CD14-positive monocyte (primary cell): Measurements from ENCODE around the gene MACROD2. TPM values are rescaled to one million over a fixed set of nuclear protein-coding genes. Genes with fewer than 3 reads are reported as not detected.

ENCODE experiments used
- DNase-seq, 3 donors: peaks; one replicate each; pipeline ENCODE4 v3.0.0-alpha.2; 2011 to 2022
- H2AFZ ChIP-seq: 2 replicates; pipeline ENCODE4 v1.6.0; 2012; ENCODE audit warnings: mild to moderate bottlenecking, low read depth, low read length, inconsistent platforms; ENCODE audit not compliant: insufficient read depth, poor library complexity, severe bottlenecking
- H3K27ac ChIP-seq, 2 donors: 1 replicate in 1 of 2; 2 replicates in 1 of 2; pipeline ENCODE4 v1.5.1; 2012 to 2013; ENCODE audit warnings: low read length in 2 of 2, control low read depth in 1 of 2, inconsistent platforms in 1 of 2, low read depth in 1 of 2, mild to moderate bottlenecking in 1 of 2
- H3K27me3 ChIP-seq, 2 donors: one replicate each; pipeline versions ENCODE4 v1.6.0 to v1.6.1; 2011 to 2013; ENCODE audit warnings: low read length in 2 of 2; ENCODE audit not compliant: control insufficient read depth in 2 of 2, insufficient read depth in 2 of 2
- H3K36me3 ChIP-seq, 2 donors: replicated peaks in 1 of 2; 1 replicate in 1 of 2; 2 replicates in 1 of 2; pipeline versions ENCODE4 v1.5.1 to v1.6.1; 2012 to 2013; ENCODE audit warnings: low read length in 2 of 2, control low read depth in 1 of 2, inconsistent platforms in 1 of 2, mild to moderate bottlenecking in 1 of 2; ENCODE audit not compliant: insufficient read depth in 2 of 2, control insufficient read depth in 1 of 2
- H3K4me1 ChIP-seq, 2 donors: 1 replicate in 1 of 2; 2 replicates in 1 of 2; pipeline versions ENCODE4 v1.5.1 to v1.6.1; 2012 to 2013; ENCODE audit warnings: low read length in 2 of 2, control low read depth in 1 of 2, inconsistent platforms in 1 of 2, mild to moderate bottlenecking in 1 of 2, moderate library complexity in 1 of 2; ENCODE audit not compliant: insufficient read depth in 2 of 2, control insufficient read depth in 1 of 2
- H3K4me2 ChIP-seq: replicated peaks from 2 replicates; pipeline ENCODE3; 2012; ENCODE audit warnings: low read length, moderate library complexity, mild to moderate bottlenecking; ENCODE audit not compliant: poor library complexity, severe bottlenecking; ENCODE audit errors: extremely low read depth
- H3K4me3 ChIP-seq, 3 experiments: fragments of 200-600 bp in 1 of 3; sonication (generic) in 1 of 3; replicated peaks in 1 of 3; 1 replicate in 2 of 3; 2 replicates in 1 of 3; pipeline ENCODE4 v1.5.1; 2011 to 2013; ENCODE audit warnings: low read length in 3 of 3, mild to moderate bottlenecking in 3 of 3, control low read depth in 2 of 3, low read depth in 2 of 3, inconsistent platforms in 1 of 3, moderate library complexity in 1 of 3
- H3K79me2 ChIP-seq: 2 replicates; pipeline ENCODE4 v1.6.0; 2012; ENCODE audit warnings: mild to moderate bottlenecking, control low read depth, inconsistent platforms, low read length, moderate library complexity; ENCODE audit not compliant: insufficient read depth
- H3K9ac ChIP-seq: 2 replicates; pipeline ENCODE4 v1.6.0; 2017; ENCODE audit warnings: low read length, mild to moderate bottlenecking; ENCODE audit not compliant: insufficient read depth, poor library complexity, severe bottlenecking
- H3K9me3 ChIP-seq, 2 donors: replicated peaks in 1 of 2; 1 replicate in 1 of 2; 2 replicates in 1 of 2; pipeline versions ENCODE4 v1.5.1 to v1.6.1; 2012 to 2013; ENCODE audit warnings: low read length in 2 of 2, control low read depth in 1 of 2; ENCODE audit not compliant: control insufficient read depth in 1 of 2, insufficient read depth in 1 of 2
- H4K20me1 ChIP-seq: 2 replicates; pipeline ENCODE4 v1.6.0; 2012; ENCODE audit warnings: mild to moderate bottlenecking, low read length, control low read depth, moderate library complexity; ENCODE audit not compliant: insufficient read depth
- H3K27ac Mint-ChIP-seq, 7 donors: one replicate each; pipeline ENCODE4 v1.8.0; 2020; ENCODE audit warnings: mild to moderate bottlenecking in 7 of 7, mixed read lengths in 7 of 7, moderate library complexity in 6 of 7, inconsistent platforms in 2 of 7
- H3K27me3 Mint-ChIP-seq, 3 donors: one replicate each; pipeline ENCODE4 v1.8.0; 2021 to 2022; ENCODE audit warnings: low read depth in 3 of 3, mild to moderate bottlenecking in 3 of 3, mixed read lengths in 3 of 3, moderate library complexity in 3 of 3, inconsistent platforms in 1 of 3
- H3K36me3 Mint-ChIP-seq, 2 donors: one replicate each; pipeline ENCODE4 v1.8.0; 2020; ENCODE audit warnings: mixed read lengths in 2 of 2, inconsistent platforms in 1 of 2, mild to moderate bottlenecking in 1 of 2
- H3K4me1 Mint-ChIP-seq: one replicate; pipeline ENCODE4 v1.8.0; 2020; ENCODE audit warnings: mild to moderate bottlenecking, mixed read lengths
- H3K4me3 Mint-ChIP-seq, 2 donors: one replicate each; pipeline ENCODE4 v1.8.0; 2020; ENCODE audit warnings: mild to moderate bottlenecking in 2 of 2, mixed read lengths in 2 of 2, moderate library complexity in 1 of 2
- H3K9me3 Mint-ChIP-seq, 7 donors: one replicate each; pipeline ENCODE4 v1.8.0; 2020 to 2022; ENCODE audit warnings: mixed read lengths in 7 of 7, mild to moderate bottlenecking in 6 of 7, moderate library complexity in 6 of 7, inconsistent platforms in 2 of 7
- CTCF ChIP-seq: fragments of 200-600 bp; IDR thresholded peaks from one replicate; pipeline ENCODE4 v1.8.0; 2022; ENCODE audit warnings: antibody characterized with exemption, mild to moderate bottlenecking
- WGBS: methylation state at CpG from one replicate; pipeline ENCODE4 v1.1.5; 2013; ENCODE audit warnings: missing lambda C conversion rate; ENCODE audit not compliant: insufficient coverage; 5-methylcytosine and 5-hydroxymethylcytosine counted together
- intact Hi-C, 2 donors: fragments of 100-400 bp; cut with micrococcal nuclease; formaldehyde crosslinking; loops; one replicate each; pipeline versions ENCODE4 v1.15.0 to v1.15.1; 2023
- polyA plus RNA-seq, 3 donors: library from polyadenylated mRNA; depleted of rRNA in 1 of 3; unstranded in 2 of 3; stranded (reverse) in 1 of 3; fragments of 300-500 nt in 2 of 3; fragments of >200 nt in 1 of 3; fragmentation: Illumina TruSeq in 2 of 3; gene quantifications; 1 replicate in 2 of 3; 2 replicates in 1 of 3; pipeline ENCODE4 v1.2.3, GENCODE V29; 2012 to 2021

The MACROD2 gene
- polyA plus RNA-seq, 3 donors: 0.23 TPM; not detected in 2

- H3K4me1 Mint-ChIP-seq: no peaks in the 10 kb centered on the region
- H3K4me3 ChIP-seq: no peak overlapping the region
- no peak overlapping the region for H3K27ac Mint-ChIP-seq
- no peaks in the 10 kb centered on the region for H3K36me3 ChIP-seq
- peaks cover 0 to 3% of the 10 kb centered on the region in 2 donors for H3K9me3 ChIP-seq
- H2AFZ ChIP-seq: no peak overlapping the region
- peaks cover 2 to 10% (median 5%) of the 10 kb centered on the region in 7 donors for H3K9me3 Mint-ChIP-seq
- H3K27me3 Mint-ChIP-seq: no peaks in the 10 kb centered on the region
- no peaks in the 10 kb centered on the region for H3K36me3 Mint-ChIP-seq
- no CpG with 5 or more reads among the region's 1 CpG for WGBS
- H3K4me2 ChIP-seq: no peak overlapping the region
- H4K20me1 ChIP-seq: no peaks in the 10 kb centered on the region
- no peak for TF ChIP-seq CTCF
- DNase-seq: no peak
- no peaks in the 10 kb centered on the region for H3K4me1 ChIP-seq
- no peak overlapping the region for H3K4me3 Mint-ChIP-seq
- no peak overlapping the region for H3K9ac ChIP-seq
- no peaks in the 10 kb centered on the region for H3K79me2 ChIP-seq
- H3K27me3 ChIP-seq: no peaks in the 10 kb centered on the region
- intact Hi-C loops: no loop called here
- no peak overlapping the region for H3K27ac ChIP-seq
Observed at GRCh38 chr20:14521436-14521835, 526.1 kb downstream of the MACROD2 start.

- H3K36me3 ChIP-seq: no peaks in the 10 kb centered on the region
- intact Hi-C loops: no loop called here
- H3K4me2 ChIP-seq: no peak overlapping the region
- H3K9me3 Mint-ChIP-seq: peaks cover 4 to 18% (median 5%) of the 10 kb centered on the region in 7 donors
- peaks cover 5 to 8% of the 10 kb centered on the region in 2 donors for H3K9me3 ChIP-seq
- TF ChIP-seq CTCF: no peak
- no peaks in the 10 kb centered on the region for H3K4me1 ChIP-seq
- H3K4me3 ChIP-seq: no peak overlapping the region
- H3K27ac ChIP-seq: no peak overlapping the region
- H2AFZ ChIP-seq: no peak overlapping the region
- H4K20me1 ChIP-seq: no peaks in the 10 kb centered on the region
- DNase-seq: no peak
- WGBS: 100% methylated on average over 1 of the region's 5 CpGs
- H3K9ac ChIP-seq: no peak overlapping the region
- H3K36me3 Mint-ChIP-seq: no peaks in the 10 kb centered on the region
- H3K79me2 ChIP-seq: no peaks in the 10 kb centered on the region
- H3K4me3 Mint-ChIP-seq: no peak overlapping the region
- H3K4me1 Mint-ChIP-seq: no peaks in the 10 kb centered on the region
- H3K27me3 ChIP-seq: no peaks in the 10 kb centered on the region
- H3K27me3 Mint-ChIP-seq: no peaks in the 10 kb centered on the region
- no peak overlapping the region for H3K27ac Mint-ChIP-seq
Observed at GRCh38 chr20:14522595-14522994, 527.3 kb downstream of the MACROD2 start.
